ENCODE data around the gene STRN4.

- TF ChIP-seq CTCF (IDR thresholded peaks at IDR 0.05) (peak in 1 of 7 experiments; percentile 4), POLR2A (IDR thresholded peaks at IDR 0.05) (peak; percentile 32 to 43 (median 32))
These were observed 41.3 kb upstream of the STRN4 start for GRCh38 chr19:46787331-46788261.
